ENCODE data around the gene SFI1.

DNA sequence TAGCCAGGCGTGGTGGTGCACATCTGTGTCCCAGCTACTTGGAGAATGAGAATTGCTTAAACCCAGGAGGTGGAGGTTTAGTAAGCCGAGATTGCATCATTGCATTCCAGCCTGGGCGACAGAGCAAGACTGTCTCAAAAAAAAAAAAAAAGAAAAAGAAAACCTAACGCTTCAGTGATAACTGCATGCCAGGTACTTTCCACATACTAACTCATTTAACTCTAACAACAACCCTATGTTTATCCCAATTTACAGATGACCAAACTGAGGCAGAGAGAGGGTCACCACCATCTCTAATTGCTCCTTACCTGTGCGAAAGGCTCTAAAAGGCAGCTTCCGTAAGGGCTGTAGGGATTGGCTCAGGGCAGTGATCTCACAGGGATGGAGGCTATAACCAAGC, 154.1 kb downstream of the SFI1 start:
- no peak for TF ChIP-seq POLR2A (IDR thresholded peaks at IDR 0.05; ENCODE audit: control extremely low read depth in 1 of 2, low read depth in 2 of 2, low read length in 2 of 2)
- TF ChIP-seq FOSL1 (IDR thresholded peaks at IDR 0.05; ENCODE audit: insufficient read depth, low read depth, low read length), result no peak
- peak; percentile 37; the same call in 1 of the 2 replicates for TF ChIP-seq ATF3 (IDR thresholded peaks at IDR 0.05; ENCODE audit: insufficient read depth, low read depth, low read length)
- TF ChIP-seq CTCF (IDR thresholded peaks at IDR 0.05; ENCODE audit: control extremely low read depth in 1 of 3, insufficient read depth in 1 of 3, low read depth in 1 of 3, low read length in 3 of 3), result no peak
- no peak for TF ChIP-seq YY1 (IDR thresholded peaks at IDR 0.05; ENCODE audit: low read depth, low read length)
